ENCODE data around the gene CNOT3.

The CNOT3 gene

GRCh38 chr19:54123682-54124081 lies 13.9 kb upstream of the CNOT3 start:
- no peak for DNase-seq

GRCh38 chr19:54124393-54124792 lies 13.2 kb upstream of the CNOT3 start:
- DNase-seq = no peak

- DNase-seq = no peak
These were observed 11.8 kb upstream of the CNOT3 start for GRCh38 chr19:54125713-54126112.

- DNase-seq = no peak
These were observed 9.7 kb upstream of the CNOT3 start for GRCh38 chr19:54127688-54128440.

GRCh38 chr19:54128441-54128725 lies 9.2 kb upstream of the CNOT3 start:
- DNase-seq = no peak

GRCh38 chr19:54128796-54129616 lies 8.6 kb upstream of the CNOT3 start:
- DNase-seq = no peak

- DNase-seq = no peak
These were observed 8.0 kb upstream of the CNOT3 start for GRCh38 chr19:54129617-54129996.

- peak in 2 of 3 experiments; percentile 80 to 87 for DNase-seq
These were observed 4.1 kb upstream of the CNOT3 start for GRCh38 chr19:54133312-54133956.

GRCh38 chr19:54133957-54134590 lies 3.5 kb upstream of the CNOT3 start:
- no peak for DNase-seq

- peak in 1 of 3 experiments; percentile 74 for DNase-seq
These were observed 1.3 kb upstream of the CNOT3 start for GRCh38 chr19:54136086-54136863.

GRCh38 chr19:54136864-54137698 lies 481 bp upstream of the CNOT3 start:
- DNase-seq = peak; percentile 99 to 100 (median 100)

GRCh38 chr19:54138489-54139256 lies 1.1 kb downstream of the CNOT3 start:
- DNase-seq = peak in 1 of 3 experiments; percentile 24

- no peak for DNase-seq
These were observed 3.8 kb downstream of the CNOT3 start for GRCh38 chr19:54141356-54141755.

- DNase-seq = no peak
These were observed 4.7 kb downstream of the CNOT3 start for GRCh38 chr19:54142166-54142780.

GRCh38 chr19:54145541-54146158 lies 8.1 kb downstream of the CNOT3 start:
- DNase-seq = no peak

- DNase-seq = no peak
These were observed 10.1 kb downstream of the CNOT3 start for GRCh38 chr19:54147676-54148075.

GRCh38 chr19:54148158-54148557 lies 10.6 kb downstream of the CNOT3 start:
- DNase-seq = no peak

GRCh38 chr19:54149021-54149812 lies 11.7 kb downstream of the CNOT3 start:
- DNase-seq = no peak

Measured in NCI-H1417 (cell line).